ENCODE data around the gene HOXD8.

DNA sequence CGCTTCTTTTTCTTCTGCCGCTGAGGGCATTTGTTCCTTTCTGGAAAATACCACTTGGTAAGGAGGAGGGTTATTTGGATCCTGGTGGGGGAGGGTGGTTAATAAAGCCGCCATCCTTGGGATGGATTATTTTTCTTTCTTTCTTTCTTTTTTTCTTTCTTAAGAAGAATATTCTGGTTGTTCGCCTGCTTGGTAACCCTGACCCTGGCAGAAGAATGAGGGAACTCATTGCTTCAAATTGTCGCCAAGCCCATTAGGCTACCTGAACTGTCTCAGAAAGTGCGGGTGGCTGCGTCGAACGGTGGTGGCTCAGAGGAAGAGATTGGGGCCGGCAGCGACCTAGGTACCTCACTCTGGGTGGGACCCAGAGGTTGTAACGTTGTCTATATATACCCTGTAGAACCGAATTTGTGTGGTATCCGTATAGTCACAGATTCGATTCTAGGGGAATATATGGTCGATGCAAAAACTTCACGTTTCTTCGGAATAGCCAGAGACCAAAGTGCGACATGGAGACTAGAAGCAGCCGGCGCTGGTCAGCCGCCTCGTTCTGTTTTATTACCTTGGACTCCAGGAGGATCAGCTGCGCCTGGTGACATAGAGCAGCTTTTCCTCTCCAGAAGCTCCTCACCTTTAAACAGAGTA, 20.6 kb downstream of the HOXD8 start:
- TF ChIP-seq, protein P1, sequence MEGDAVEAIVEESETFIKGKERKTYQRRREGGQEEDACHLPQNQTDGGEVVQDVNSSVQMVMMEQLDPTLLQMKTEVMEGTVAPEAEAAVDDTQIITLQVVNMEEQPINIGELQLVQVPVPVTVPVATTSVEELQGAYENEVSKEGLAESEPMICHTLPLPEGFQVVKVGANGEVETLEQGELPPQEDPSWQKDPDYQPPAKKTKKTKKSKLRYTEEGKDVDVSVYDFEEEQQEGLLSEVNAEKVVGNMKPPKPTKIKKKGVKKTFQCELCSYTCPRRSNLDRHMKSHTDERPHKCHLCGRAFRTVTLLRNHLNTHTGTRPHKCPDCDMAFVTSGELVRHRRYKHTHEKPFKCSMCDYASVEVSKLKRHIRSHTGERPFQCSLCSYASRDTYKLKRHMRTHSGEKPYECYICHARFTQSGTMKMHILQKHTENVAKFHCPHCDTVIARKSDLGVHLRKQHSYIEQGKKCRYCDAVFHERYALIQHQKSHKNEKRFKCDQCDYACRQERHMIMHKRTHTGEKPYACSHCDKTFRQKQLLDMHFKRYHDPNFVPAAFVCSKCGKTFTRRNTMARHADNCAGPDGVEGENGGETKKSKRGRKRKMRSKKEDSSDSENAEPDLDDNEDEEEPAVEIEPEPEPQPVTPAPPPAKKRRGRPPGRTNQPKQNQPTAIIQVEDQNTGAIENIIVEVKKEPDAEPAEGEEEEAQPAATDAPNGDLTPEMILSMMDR (IDR thresholded peaks at IDR 0.05), result no peak
- TF ChIP-seq EZH2phosphoT487 (IDR thresholded peaks at IDR 0.05), result peak; percentile 95

All from neural progenitor cell (in vitro differentiated cells).